SK-N-SH (cell line): Measurements from ENCODE around the gene RFTN1.

Experiments used
- CTCF ChIP-seq: fragments of 200-600 bp; sonication (generic); IDR thresholded peaks from 2 replicates; pipeline ENCODE4 v1.6.1; 2017; ENCODE audit warnings: antibody characterized with exemption, mild to moderate bottlenecking, moderate library complexity
- EP300 ChIP-seq, 2 experiments: IDR thresholded peaks; 2 replicates each; pipeline versions ENCODE4 v1.4.0 to v1.6.1; 2012; ENCODE audit warnings: borderline replicate concordance in 1 of 2, low read depth in 1 of 2, low read length in 1 of 2
- POLR2AphosphoS5 ChIP-seq: IDR thresholded peaks from 2 replicates; pipeline ENCODE4 v1.6.1; 2012; ENCODE audit warnings: low read depth, low read length
- USF1 ChIP-seq: IDR thresholded peaks from 2 replicates; pipeline ENCODE4 v1.4.0; 2012; ENCODE audit warnings: low read depth, borderline replicate concordance

GRCh38 chr3:16471897-16472296, 41.6 kb downstream of the RFTN1 start:
- no peak for TF ChIP-seq EP300 (IDR thresholded peaks at IDR 0.05; ENCODE audit: borderline replicate concordance in 1 of 2, low read depth in 1 of 2, low read length in 1 of 2)
- TF ChIP-seq USF1, result no peak
- TF ChIP-seq CTCF, result no peak
- TF ChIP-seq POLR2AphosphoS5, result no peak
